Measurements from ENCODE around the gene ZSCAN5B.
"Not testable (repeated sequence)": the region's sequence is repeated elsewhere in the genome, so short reads cannot be mapped to it uniquely, and the experiment has no call there.

GRCh38 chr19:56210036-56210435, 12.5 kb upstream of the ZSCAN5B start:
- not testable (repeated sequence) for TF ChIP-seq POLR2A (IDR thresholded peaks at IDR 0.05; ENCODE audit: extremely low read depth, insufficient read length); MAX (IDR thresholded peaks at IDR 0.05; ENCODE audit: low read depth, low read length); MYC (IDR thresholded peaks at IDR 0.05; ENCODE audit: low read depth, low read length)
- TF ChIP-seq, protein P1, sequence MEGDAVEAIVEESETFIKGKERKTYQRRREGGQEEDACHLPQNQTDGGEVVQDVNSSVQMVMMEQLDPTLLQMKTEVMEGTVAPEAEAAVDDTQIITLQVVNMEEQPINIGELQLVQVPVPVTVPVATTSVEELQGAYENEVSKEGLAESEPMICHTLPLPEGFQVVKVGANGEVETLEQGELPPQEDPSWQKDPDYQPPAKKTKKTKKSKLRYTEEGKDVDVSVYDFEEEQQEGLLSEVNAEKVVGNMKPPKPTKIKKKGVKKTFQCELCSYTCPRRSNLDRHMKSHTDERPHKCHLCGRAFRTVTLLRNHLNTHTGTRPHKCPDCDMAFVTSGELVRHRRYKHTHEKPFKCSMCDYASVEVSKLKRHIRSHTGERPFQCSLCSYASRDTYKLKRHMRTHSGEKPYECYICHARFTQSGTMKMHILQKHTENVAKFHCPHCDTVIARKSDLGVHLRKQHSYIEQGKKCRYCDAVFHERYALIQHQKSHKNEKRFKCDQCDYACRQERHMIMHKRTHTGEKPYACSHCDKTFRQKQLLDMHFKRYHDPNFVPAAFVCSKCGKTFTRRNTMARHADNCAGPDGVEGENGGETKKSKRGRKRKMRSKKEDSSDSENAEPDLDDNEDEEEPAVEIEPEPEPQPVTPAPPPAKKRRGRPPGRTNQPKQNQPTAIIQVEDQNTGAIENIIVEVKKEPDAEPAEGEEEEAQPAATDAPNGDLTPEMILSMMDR (IDR thresholded peaks at IDR 0.05; ENCODE audit: low read depth, low read length) = not testable (repeated sequence)

All from NB4 (cell line).